Prostate gland (tissue), 2 donors: ENCODE results near the gene NXPH4.

Source experiments
- POLR2AphosphoS5 ChIP-seq: sonication (generic); formaldehyde crosslinking; IDR thresholded peaks from one replicate; pipeline ENCODE4 v1.6.1; 2017; ENCODE audit warnings: antibody characterized with exemption
- TF ChIP-seq, protein P1 (sequence below), 4 experiments: fragments of 200-600 bp in 2 of 4; fragments of 450-650 bp in 2 of 4; sonication (generic) in 2 of 4; IDR thresholded peaks; 1 replicate in 3 of 4; 2 replicates in 1 of 4; pipeline ENCODE4 v1.5.1; 2016 to 2019; ENCODE audit warnings: antibody characterized with exemption in 4 of 4, mild to moderate bottlenecking in 2 of 4, moderate library complexity in 2 of 4

DNA sequence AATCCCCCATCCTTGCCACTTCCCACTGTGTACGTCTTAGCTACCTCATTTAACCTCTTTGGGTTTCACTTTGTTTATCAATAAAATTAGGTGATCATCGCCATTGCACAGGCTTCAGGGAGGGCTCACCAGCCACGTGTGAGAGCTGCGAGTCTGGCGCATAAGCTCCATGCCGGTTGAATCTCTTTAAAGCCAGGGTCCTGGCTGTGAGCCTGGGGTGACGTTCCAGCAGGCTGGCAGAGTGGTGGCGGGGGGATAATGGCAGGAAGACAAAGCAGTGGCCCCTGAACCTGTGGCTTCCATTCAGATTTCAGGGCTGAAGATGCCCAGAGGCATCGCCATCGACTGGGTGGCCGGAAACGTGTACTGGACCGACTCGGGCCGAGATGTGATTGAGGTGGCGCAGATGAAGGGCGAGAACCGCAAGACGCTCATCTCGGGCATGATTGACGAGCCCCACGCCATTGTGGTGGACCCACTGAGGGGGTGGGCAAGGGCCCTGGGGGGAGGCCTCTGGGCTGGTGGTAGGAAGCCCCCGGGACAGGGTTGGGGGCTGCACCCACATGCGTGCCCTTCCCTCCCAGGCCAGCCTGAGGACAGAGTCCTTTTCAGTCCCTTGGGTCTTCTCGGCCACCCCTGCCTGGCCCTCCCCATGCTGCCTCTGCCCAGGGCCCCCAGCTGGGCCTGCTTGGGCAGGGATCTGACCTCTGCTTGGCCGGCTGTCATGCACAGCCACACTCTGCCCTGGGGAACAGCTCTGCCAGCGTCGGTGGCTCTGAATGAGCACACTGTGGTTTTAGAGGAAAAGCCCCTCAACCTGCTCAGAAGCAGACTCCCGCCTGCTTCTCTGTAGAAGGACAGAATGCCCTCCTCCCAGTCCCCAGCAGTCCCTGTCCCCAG lies 8.6 kb upstream of the NXPH4 start:
- TF ChIP-seq POLR2AphosphoS5 = no peak
- TF ChIP-seq, protein P1, sequence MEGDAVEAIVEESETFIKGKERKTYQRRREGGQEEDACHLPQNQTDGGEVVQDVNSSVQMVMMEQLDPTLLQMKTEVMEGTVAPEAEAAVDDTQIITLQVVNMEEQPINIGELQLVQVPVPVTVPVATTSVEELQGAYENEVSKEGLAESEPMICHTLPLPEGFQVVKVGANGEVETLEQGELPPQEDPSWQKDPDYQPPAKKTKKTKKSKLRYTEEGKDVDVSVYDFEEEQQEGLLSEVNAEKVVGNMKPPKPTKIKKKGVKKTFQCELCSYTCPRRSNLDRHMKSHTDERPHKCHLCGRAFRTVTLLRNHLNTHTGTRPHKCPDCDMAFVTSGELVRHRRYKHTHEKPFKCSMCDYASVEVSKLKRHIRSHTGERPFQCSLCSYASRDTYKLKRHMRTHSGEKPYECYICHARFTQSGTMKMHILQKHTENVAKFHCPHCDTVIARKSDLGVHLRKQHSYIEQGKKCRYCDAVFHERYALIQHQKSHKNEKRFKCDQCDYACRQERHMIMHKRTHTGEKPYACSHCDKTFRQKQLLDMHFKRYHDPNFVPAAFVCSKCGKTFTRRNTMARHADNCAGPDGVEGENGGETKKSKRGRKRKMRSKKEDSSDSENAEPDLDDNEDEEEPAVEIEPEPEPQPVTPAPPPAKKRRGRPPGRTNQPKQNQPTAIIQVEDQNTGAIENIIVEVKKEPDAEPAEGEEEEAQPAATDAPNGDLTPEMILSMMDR (IDR thresholded peaks at IDR 0.05) = no peak
